ENCODE measurements around the gene PTPRQ.
"Not testable (repeated sequence)": the region's sequence is repeated elsewhere in the genome, so short reads cannot be mapped to it uniquely, and the experiment has no call there.

The PTPRQ gene, protein sequence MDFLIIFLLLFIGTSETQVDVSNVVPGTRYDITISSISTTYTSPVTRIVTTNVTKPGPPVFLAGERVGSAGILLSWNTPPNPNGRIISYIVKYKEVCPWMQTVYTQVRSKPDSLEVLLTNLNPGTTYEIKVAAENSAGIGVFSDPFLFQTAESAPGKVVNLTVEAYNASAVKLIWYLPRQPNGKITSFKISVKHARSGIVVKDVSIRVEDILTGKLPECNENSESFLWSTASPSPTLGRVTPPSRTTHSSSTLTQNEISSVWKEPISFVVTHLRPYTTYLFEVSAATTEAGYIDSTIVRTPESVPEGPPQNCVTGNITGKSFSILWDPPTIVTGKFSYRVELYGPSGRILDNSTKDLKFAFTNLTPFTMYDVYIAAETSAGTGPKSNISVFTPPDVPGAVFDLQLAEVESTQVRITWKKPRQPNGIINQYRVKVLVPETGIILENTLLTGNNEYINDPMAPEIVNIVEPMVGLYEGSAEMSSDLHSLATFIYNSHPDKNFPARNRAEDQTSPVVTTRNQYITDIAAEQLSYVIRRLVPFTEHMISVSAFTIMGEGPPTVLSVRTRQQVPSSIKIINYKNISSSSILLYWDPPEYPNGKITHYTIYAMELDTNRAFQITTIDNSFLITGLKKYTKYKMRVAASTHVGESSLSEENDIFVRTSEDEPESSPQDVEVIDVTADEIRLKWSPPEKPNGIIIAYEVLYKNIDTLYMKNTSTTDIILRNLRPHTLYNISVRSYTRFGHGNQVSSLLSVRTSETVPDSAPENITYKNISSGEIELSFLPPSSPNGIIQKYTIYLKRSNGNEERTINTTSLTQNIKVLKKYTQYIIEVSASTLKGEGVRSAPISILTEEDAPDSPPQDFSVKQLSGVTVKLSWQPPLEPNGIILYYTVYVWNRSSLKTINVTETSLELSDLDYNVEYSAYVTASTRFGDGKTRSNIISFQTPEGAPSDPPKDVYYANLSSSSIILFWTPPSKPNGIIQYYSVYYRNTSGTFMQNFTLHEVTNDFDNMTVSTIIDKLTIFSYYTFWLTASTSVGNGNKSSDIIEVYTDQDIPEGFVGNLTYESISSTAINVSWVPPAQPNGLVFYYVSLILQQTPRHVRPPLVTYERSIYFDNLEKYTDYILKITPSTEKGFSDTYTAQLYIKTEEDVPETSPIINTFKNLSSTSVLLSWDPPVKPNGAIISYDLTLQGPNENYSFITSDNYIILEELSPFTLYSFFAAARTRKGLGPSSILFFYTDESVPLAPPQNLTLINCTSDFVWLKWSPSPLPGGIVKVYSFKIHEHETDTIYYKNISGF (N-terminal part only)

DNA sequence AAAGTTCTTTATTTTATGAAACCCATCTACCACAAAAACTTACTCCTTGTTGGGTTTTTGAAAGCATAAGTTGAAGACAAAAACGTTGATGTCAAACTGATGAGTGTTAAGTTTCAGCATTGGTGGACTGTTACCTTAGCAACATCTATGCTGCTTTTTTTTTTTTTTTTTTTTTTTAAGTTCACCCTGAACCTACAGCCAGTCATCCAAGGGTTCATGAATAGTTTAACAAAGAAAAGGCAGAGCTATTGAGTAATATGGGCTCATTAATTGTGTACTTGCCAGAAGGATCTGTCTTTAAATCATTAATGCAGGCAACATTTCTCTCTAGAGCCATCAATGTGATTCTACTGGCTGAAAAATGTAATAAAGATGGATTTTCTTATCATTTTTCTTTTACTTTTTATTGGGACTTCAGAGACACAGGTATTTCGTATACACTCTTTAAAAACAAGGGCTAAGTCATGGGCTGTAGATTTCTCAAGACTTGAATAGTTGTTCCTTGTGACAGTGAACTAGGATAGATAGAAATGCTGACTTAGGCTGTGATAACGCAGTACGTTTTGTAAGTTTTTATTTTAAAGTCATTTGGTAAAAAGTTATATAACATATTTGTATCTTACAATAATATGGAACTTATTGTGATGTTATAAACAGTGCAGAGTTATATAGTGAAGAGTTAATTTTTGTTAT lies at the start of gene PTPRQ:
PTPRQ (plus strand) TSS at position 262 of the 693 bp plus-strand sequence; CDS start at position 373, 111 bp downstream.
- no peak for DNase-seq

DNA sequence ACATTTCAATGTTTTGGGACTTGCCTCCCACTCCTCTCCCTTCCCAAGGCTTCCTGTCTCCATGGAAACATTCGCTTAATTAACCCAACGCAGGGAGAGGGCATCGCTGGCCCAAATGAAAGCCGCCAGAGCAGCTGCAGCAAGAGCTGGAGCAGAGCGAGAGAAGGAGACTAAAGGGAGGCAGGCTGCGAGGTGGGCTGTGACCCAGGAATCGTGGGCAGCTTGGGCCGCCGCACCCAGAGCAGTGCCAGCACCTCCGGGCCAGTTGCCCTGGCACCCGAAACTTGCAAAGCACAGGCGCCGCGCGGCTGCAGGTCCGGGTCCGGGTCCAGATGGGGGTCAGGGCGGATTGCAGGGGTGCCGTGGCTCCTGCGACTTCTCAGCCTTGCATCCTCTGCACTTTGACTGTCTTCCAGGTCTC lies 43.5 kb upstream of the PTPRQ start:
- DNase-seq, result no peak

DNA sequence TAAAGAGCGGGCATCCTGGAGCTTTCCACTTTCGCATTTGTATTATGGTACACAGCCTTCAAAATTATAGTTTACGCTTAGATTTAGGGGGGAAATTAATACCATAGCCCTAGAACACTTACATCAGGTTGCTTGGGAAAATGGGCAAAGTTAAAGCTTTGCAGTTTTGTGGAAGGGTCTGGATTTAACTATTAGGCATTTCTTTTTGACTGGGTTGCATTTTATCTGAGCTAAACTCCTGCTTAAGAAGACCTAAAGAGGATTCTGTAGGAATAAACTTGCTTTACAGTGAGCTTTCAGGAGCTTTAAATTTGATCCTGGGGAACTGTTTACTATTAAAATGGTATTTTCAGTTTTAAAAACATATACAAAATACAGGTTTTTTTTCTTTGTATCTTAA lies 42.8 kb upstream of the PTPRQ start:
- DNase-seq, result no peak

DNA sequence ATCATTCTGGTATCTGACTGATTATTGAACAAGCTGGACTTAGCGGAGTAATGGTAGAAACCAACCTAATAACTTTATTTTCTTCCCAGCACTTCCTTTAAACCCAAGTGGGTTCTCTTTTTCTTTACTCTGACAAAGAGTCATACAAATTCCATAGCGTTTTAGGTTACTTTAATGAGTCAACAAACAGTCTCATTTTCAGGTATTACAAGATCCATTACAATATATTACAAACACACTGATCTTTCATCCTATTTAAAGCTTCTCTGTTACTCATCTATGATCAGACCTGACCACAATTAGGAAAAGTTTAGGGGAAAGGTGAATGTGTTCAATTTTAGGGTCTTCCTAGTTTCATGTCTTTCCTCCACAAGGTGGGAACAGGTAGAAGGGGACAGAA lies 39.4 kb upstream of the PTPRQ start:
- DNase-seq, result no peak

DNA sequence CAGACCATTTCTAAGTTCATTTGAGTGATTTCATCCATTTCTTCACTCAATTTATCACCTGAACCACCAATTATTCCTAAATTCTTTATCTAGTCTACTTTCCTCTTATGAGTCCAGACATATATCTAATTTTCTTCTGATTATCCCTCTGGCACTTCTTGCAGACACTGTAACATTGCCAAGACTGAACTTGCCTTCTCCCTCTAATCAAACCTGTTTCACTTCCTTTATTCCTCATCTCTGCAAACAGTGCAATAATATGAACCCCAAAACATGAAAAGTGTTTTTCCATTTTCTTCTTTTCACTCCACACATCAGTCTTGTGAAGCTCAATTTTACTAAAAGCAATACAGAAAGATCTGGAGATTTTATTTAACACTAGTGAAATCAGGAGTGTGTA lies 37.8 kb upstream of the PTPRQ start:
- DNase-seq, result no peak

DNA sequence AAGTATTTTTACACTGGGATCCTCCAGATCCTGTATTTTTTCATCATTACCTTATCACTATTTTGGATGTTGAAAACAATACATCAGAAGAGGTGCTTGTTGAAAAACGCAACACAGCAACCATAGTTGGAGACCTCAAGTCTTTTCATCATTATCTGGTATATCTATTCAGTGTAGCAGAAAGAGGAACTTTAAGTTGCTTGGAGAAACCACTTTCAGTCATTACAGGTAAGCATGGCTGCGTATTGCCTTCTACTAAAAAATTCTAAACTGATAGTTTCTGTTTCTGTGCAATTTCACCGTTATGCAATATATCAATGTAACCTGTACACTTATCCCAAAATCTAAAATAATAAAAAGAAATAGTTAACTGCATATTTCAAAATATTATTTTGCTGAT lies 32.2 kb upstream of the PTPRQ start:
- no peak for DNase-seq

DNA sequence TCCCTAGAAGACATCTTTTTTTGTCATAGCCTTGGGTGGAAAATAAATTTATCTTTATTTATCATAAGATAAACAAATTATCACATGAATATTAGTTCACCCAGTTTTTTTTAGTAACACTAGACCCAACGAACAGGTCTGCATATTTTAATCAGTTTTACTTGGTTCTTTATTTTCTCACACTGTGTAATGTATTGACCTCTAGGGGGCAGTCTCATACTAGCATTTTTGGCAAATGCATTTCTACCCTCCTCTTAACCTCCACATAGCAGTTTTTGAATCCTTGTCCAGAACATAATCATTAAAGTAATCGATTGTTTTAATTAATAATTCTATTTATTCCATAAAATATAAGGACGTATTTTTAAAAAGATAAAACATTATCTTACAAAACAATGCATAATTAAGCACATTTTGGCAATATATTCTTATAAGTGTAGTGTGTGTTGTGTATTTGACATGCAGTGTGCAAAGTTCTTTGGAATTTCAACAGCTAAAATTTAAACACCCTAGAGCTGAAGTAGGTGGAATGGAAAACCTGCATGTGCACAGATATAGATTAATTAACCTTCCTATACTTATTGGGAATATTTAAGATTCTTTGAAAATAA lies 31.6 kb upstream of the PTPRQ start:
- no peak for DNase-seq

DNA sequence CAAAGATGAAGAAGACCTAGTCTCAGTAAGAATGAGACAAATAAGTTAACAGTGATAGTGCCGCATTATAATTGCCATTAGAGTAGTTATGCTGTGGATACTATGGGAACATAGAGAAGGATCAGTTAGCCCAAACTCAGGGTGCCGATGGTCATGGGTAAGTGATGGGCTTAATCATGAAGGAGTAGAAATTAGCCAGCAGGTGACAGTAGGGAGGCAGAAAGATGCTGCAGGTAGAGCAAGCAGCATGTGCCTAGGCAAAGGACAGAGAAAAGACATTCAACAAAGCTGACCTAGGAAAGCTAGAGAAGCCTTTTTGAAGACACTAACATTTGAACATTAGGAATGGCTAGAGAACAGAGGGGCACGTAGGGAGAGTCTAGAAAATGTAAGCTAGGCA lies 30.6 kb upstream of the PTPRQ start:
- no peak for DNase-seq

DNA sequence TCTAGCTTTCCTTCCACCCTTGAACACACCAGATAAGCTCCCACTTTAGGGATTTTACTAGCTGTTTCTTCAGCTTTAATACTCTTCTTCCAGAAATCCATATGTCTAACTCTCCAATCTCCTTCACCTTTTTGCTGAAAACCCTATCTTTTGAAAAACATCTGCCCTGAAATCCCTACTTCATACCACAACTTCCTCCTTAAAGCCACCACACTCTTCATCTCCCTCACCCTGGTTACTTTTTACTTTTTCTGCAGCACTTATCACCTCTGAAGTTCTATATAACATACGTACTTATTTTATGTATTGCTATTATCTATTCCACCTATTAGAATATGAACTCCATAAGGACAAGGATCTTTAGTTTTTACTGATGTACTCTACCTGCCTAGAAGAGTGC lies 28.6 kb upstream of the PTPRQ start:
- DNase-seq, result no peak

DNA sequence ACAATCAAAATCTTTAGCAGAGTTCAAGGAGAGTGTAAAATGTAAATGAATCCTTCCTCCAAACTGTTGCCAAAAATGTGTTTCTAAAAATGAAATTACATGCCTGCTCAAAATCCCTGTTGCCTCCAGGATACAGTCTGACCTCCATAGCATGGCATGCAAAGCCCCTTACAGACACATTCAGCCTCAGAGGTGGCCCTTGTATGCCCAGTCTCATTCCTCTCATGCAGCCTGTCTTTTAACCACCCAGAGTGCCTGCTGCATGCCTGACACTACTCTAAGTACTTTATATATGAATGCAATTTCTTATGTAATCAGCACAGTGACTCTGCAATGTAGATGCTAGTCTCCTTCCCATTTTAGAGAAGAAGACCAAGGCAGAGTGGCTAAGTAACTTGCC lies 24.4 kb upstream of the PTPRQ start:
- DNase-seq, result no peak

DNA sequence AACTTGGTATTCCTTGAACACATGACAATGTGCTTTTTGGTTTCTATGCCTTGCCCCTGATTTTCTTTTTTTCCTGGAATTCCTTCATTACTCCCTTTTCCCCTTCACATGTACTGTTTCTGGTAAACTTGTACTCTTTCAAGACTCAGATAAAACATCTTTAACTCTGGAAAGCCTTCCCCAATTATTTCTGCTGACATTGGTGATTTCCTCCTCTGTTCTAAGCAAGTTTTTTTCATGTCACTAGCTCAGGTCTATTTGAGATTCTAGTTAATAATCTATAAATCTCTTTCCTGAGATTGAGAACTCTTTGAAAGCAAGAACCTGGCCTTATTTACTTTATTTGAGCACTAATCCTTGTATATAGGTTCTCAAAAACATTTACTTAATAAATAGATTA lies 24.0 kb upstream of the PTPRQ start:
- DNase-seq, result no peak

DNA sequence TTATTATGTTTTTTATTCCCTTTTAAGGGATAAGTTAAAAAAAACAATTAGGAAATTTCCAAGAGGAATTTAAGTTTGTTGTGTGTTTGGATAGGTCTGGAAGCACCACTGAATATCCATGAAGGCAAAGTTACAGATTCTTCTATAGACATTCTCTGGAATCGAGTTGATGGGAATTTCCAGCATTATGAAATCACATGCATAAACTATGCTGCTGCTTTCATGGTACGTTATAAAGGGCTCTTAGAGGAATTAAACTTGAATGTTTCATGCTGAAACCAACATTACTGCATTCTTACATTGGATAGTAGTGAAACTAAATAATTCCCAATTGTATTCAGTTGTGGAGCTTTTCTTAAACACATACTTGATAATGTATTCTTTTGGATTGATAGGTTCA lies 21.5 kb upstream of the PTPRQ start:
- DNase-seq, result no peak

DNA sequence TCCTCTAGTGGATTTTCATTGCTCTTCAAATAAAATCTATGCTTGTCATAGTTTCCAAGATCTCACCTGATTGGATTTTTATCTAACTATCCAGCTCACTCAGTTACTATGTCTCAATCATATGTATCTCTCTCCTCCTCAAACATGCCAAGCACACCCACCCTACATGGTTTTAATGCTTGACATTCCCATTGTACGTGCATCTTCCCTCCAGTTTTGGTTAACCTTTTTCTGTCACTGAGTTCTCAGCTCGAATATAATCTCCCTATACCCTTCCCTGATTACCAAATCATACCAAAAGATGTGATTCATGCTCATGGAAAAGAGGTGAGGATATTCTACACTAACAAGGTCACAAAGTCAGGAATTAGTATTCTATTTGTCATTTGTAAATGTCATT lies 12.0 kb upstream of the PTPRQ start:
- DNase-seq, result no peak

DNA sequence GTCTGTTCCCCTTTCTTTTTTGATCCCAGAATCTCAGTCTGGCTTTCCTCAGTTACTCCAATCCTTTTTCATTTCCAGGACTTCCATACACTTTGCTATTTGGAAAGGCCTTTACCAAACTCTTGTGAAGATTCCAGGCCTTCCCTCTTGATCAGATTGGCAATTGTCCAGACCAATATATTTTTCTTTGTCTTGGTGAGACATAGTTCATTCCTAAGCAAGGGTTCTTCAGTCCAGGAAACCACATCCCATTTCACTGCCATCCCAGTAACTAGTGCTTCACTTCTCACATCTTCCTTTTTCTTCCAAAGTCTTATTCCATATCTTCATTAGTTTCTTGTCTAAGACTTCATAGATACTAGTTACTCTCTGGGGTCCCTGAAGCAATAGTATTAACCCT lies 2.1 kb upstream of the PTPRQ start:
- DNase-seq, result no peak

DNA sequence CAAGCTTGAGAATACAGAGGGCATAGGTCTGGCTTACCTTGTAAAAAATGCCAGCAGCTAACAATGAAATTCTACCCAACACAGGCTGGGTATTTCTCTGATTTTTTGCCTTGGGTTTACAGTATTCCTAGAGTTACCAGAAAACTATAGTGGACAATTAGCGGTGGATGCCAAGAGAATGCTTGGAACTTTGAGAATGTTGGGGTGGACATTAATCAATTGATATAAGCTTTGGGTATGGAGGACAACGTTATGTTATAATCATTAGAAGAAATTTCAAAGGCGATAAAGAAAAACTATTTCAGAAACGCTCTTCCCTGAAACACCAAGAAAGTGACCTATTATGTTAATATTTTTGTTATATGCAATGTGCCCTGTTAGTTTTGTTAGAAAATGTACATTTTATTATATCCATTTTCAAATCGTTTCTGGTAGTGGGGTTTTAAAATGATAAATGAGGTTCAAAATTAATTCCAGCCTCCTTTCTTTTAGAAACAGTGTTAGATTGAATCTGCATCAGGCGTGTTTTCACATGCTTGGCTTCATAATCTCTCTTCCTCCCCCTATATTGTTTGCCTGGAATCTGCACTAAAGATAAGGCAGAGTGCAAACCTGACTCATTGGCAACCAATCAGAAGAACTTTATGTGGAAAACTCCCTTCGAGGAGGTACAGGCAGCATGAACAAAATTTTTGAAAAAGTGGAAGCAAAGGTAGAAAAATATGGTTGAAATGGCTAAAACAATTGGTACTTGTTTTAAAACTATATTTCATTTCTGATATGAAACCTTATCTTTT lies 1.4 kb upstream of the PTPRQ start:
- DNase-seq, result no peak

DNA sequence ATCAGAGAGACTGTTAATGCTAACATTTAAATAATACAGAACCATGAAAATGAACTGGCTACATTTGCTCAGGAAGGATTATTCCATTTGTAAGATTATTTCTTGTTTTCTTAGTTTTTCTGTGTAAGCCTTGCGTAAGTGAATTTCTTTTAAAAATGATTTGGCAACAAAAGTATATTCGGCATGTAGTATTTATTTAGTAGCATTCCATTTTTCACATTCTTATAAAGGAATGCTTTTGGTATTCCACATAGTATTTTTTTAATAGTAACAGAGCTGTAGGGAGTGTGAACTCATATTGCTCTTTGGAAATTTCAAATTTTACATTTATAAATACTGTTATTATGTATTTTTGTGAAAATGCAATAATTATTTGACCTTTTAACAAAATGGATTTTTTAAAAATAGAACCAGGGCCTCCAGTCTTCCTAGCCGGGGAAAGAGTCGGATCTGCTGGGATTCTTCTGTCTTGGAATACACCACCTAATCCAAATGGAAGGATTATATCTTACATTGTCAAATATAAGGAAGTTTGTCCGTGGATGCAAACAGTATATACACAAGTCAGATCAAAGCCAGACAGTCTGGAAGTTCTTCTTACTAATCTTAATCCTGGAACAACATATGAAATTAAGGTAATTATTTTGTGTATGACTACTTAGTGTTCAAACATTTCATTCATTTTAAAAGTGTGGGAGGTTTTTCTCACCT lies 1.2 kb downstream of the PTPRQ start:
- no peak for DNase-seq

DNA sequence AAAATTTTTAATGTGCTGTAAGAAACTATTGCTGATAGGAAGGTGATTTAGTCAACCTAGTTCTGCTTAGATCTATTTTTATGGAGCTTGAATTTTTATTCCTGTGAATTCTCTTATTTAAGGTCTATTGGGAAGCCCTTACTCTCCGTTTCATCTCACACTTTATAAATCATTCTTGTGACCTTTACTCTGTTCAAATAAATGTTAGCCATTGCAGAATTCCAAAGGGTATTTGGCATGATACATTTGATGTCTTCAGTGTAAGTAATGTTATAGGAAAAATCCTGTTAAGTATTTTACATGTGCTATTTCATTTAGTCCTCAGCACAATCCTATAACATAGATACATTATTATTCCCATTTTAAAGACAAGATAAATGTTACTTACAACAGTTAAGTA lies 12.5 kb downstream of the PTPRQ start:
- DNase-seq, result no peak

DNA sequence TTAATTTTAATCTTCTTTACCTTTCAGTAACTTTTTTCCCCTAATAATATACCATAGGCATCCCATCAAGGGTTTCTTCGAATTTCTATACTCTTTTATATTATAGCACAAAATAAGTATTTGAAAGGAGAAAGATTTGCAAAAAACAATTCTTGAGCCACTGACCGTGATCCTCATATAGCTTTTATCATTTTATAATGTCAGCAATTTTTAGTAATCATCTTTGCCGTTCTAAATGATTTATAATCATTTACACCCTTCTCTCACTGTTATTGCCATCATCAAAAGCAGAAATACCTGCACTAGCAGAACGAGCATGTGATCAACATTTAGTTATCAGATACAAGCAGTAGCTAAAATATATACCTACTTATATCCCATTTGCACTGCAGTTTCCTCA lies 16.9 kb downstream of the PTPRQ start:
- no peak for DNase-seq

DNA sequence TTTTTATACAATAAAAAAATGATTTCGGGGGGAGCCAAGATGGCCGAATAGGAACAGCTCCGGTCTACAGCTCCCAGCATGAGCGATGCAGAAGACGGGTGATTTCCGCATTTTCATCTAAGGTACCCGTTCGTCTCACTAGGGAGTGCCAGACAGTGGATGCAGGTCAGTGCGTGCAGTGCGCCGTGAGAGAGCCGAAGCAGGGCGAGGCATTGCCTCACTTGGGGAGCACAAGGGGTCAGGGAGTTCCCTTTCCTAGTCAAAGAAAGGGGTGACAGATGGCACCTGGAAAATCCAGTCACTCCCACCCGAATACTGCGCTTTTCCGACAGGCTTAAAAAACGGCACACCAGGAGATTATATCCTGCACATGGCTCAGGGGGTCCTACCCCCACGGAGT lies 17.8 kb downstream of the PTPRQ start:
- not testable (repeated sequence) for DNase-seq

DNA sequence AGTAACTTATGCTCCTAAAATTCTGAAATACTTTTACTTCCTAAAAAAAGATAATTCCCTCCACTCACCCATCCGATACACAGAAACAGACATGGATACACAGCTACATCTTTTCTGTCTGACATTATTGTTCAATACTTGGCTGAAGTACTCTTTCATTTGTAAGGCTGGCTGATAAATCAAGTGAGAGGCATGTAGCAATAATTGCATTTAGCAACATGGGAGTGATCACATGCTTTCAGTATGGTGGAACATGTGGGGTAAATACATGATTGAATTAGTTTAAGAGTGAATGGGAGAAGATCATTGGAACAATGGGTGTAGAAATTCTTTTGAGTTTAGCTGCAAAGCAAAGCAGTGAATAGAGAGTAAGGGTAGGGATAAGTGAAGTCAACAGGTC lies 25.6 kb downstream of the PTPRQ start:
- no peak for DNase-seq

DNA sequence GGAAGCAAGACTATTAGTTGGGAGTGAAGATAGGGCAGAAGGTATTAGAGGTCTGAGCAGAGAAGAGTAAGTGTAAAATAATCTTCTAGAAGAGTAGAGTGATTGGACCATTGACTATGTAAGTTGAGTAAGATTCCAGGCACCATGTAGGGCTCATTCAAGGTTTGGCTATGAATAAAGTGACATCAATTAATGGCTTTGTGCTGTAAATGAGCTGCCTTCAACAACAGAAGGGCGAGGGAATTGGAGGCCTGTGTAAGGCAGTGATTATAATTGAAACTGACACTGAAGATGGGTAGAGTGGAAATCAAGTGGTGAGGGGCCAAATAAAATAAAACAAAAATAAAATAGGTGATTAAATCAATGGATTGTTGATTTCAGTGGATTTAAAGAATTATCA lies 26.4 kb downstream of the PTPRQ start:
- DNase-seq, result no peak

Measured in activated CD8-positive, alpha-beta memory T cell treated with anti-CD3 and anti-CD28 coated beads for 24 hours (primary cell).